Common myeloid progenitor, CD34-positive (primary cell): ENCODE measurements around the gene ANAPC4.

ENCODE experiments used
- CTCF ChIA-PET: fragments of 350-600 bp; sonication (Branson Sonifier 250); formaldehyde crosslinking; loops from one replicate; lab custom pipeline; 2021; ENCODE audit warnings: antibody characterized with exemption; lab: Charles Lee
- POLR2A ChIA-PET: fragments of 350-600 bp; sonication (Branson Sonifier 250); formaldehyde crosslinking; loops from one replicate; lab custom pipeline; 2021; ENCODE audit warnings: antibody characterized with exemption; lab: Charles Lee
- DNase-seq, 3 donors: peaks; one replicate each; pipeline versions ENCODE4 v3.0.0 to v3.0.0-alpha.2; 2013
- H3K27ac ChIP-seq, 2 experiments: 1 replicate in 1 of 2; 2 replicates in 1 of 2; pipeline ENCODE4 v1.7.0; 2013; ENCODE audit warnings: inconsistent platforms in 2 of 2, low read length in 2 of 2, mild to moderate bottlenecking in 2 of 2, low read depth in 1 of 2, moderate library complexity in 1 of 2; ENCODE audit not compliant: severe bottlenecking in 2 of 2, insufficient read depth in 1 of 2, poor library complexity in 1 of 2
- H3K27me3 ChIP-seq, 5 experiments: replicated peaks in 2 of 5; 1 replicate in 3 of 5; 2 replicates in 2 of 5; pipeline versions ENCODE4 v1.6.1 to v1.7.0; 2013; ENCODE audit warnings: low read length in 4 of 5, mild to moderate bottlenecking in 2 of 5, moderate library complexity in 2 of 5, inconsistent platforms in 1 of 5; ENCODE audit not compliant: insufficient read depth in 5 of 5, control insufficient read depth in 4 of 5
- H3K36me3 ChIP-seq, 4 experiments: 1 replicate in 2 of 4; 2 replicates in 2 of 4; pipeline versions ENCODE4 v1.6.1 to v1.7.0; 2013; ENCODE audit warnings: low read length in 3 of 4, control low read depth in 1 of 4, mild to moderate bottlenecking in 1 of 4; ENCODE audit not compliant: control insufficient read depth in 4 of 4, insufficient read depth in 4 of 4
- H3K4me1 ChIP-seq, 4 experiments: 1 replicate in 3 of 4; 2 replicates in 1 of 4; pipeline versions ENCODE4 v1.6.1 to v1.7.1; 2013; ENCODE audit warnings: low read length in 3 of 4, mild to moderate bottlenecking in 3 of 4, control low read depth in 1 of 4, inconsistent platforms in 1 of 4, moderate library complexity in 1 of 4; ENCODE audit not compliant: control insufficient read depth in 4 of 4, insufficient read depth in 4 of 4; ENCODE audit errors: control extremely low read depth in 1 of 4
- H3K4me3 ChIP-seq, 7 experiments: 1 replicate in 4 of 7; 2 replicates in 3 of 7; pipeline versions ENCODE4 v1.5.1 to v1.7.0; 2013; ENCODE audit warnings: mild to moderate bottlenecking in 7 of 7, low read length in 6 of 7, moderate library complexity in 6 of 7, inconsistent platforms in 2 of 7, low read depth in 2 of 7, control low read depth in 1 of 7; ENCODE audit not compliant: insufficient read depth in 4 of 7, control insufficient read depth in 1 of 7; ENCODE audit errors: extremely low read depth in 1 of 7
- H3K9me3 ChIP-seq, 5 experiments: 1 replicate in 4 of 5; 2 replicates in 1 of 5; pipeline versions ENCODE4 v1.6.1 to v1.7.1; 2013; ENCODE audit warnings: low read length in 4 of 5, mild to moderate bottlenecking in 2 of 5, inconsistent platforms in 1 of 5, low read depth in 1 of 5, moderate library complexity in 1 of 5; ENCODE audit not compliant: control insufficient read depth in 4 of 5, insufficient read depth in 2 of 5; ENCODE audit errors: control extremely low read depth in 1 of 5
- WGBS: methylation state at CpG from one replicate; pipeline ENCODE4 v1.1.5; 2013; ENCODE audit not compliant: insufficient coverage; 5-methylcytosine and 5-hydroxymethylcytosine counted together

The ANAPC4 gene

DNA sequence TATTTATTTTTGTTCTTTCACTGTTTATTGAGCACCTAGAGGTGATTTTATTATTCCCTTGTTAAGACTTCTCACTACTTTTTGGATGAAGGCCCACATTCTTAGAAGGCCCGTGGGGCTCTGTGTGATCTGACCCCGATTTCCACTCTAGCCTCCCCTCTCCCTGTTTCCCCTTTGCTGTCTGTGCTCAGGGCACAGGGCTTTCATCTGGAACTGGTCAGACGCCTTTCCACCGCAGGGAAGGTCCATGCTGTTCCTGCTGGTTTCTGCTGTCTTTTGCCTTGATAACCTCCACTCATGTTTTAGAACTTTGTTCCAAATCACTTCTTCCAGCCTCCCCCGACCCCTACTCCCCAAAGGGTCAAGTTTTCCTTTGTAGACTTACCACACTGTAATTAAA is 31.3 kb upstream of the ANAPC4 start:
- peaks cover 0 to 6% (median 2%) of the 10 kb centered on the region in 4 experiments for H3K36me3 ChIP-seq
- H3K4me1 ChIP-seq, result peaks cover 0 to 7% (median 0%) of the 10 kb centered on the region in 4 experiments
- ChIA-PET CTCF (interaction anchor here (1.1 to 1.8 kb wide), 3 partner anchors 14 to 26 kb away, joined by 3 to 6 read pairs (median 3); no protein-coding TSS in a partner anchor), POLR2A (no interaction called here)
- H3K27me3 ChIP-seq, result no peaks in the 10 kb centered on the region
- no peak for DNase-seq
- no peak overlapping the region for H3K27ac ChIP-seq
- WGBS, result 100% methylated on average over 5 of the region's 5 CpGs
- no peak overlapping the region for H3K4me3 ChIP-seq
- no peaks in the 10 kb centered on the region for H3K9me3 ChIP-seq

DNA sequence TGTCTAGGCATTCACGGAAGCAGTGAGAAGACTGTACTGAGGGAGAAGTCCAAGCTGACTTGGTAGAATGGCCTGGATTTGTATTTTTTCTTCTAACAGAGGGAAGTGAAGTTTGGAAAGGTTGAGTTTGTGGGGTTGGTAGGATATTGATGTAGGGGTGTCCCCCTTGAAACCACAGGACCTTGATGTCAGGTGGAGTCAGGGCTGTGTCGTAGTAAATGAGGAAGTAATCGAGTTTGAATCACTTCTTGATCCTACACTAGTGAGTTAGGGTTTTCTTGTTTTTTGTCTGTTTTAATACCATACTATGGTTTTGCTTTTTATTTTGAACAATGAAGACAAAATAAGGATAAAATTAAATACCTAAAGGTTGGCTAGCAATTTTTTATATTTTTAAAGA is 30.1 kb upstream of the ANAPC4 start:
- no peaks in the 10 kb centered on the region for H3K9me3 ChIP-seq
- no peak overlapping the region for H3K27ac ChIP-seq
- peak in 2 of 3 donors; percentile 49 to 56 for DNase-seq
- CTCF ChIA-PET, result interaction anchor here (1.0 to 1.8 kb wide), 4 partner anchors 10 to 35 kb away, joined by 3 to 6 read pairs (median 3); no protein-coding TSS in a partner anchor
- peaks cover 0 to 7% (median 0%) of the 10 kb centered on the region in 4 experiments for H3K4me1 ChIP-seq
- POLR2A ChIA-PET, result no interaction called here
- peaks cover 0 to 5% (median 1%) of the 10 kb centered on the region in 4 experiments for H3K36me3 ChIP-seq
- H3K4me3 ChIP-seq, result no peak overlapping the region
- WGBS, result 90% methylated on average over 1 of the region's 3 CpGs
- H3K27me3 ChIP-seq, result no peaks in the 10 kb centered on the region

DNA sequence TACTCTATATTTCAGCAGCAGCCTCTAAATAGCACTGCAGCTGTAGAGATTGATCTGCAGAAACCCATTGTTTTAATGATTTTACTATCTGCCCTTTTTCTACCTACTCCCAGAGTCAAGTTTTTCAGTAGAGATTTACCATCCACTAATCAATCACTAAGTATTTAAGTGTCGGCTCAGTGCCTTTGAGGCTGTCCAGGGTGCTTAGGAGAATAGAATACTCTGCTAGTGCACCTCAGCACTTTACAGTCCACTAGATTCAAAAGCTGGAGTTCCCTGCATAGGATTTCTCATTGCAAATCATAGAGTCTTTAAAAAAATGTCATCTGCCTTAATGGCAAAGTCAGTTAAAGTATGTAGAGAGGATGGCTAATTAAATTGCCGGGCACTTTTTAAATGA is 29.6 kb upstream of the ANAPC4 start:
- ChIA-PET CTCF (interaction anchor here (0.8 to 1.8 kb wide), 3 partner anchors 10 to 35 kb away, joined by 3 to 6 read pairs (median 3); no protein-coding TSS in a partner anchor), POLR2A (no interaction called here)
- no peaks in the 10 kb centered on the region for H3K27me3 ChIP-seq
- no peak overlapping the region for H3K4me3 ChIP-seq
- H3K9me3 ChIP-seq, result no peaks in the 10 kb centered on the region
- WGBS, result 100% methylated on average over 1 of the region's 2 CpGs
- DNase-seq, result no peak
- no peak overlapping the region for H3K27ac ChIP-seq
- peaks cover 0 to 7% (median 0%) of the 10 kb centered on the region in 4 experiments for H3K4me1 ChIP-seq
- H3K36me3 ChIP-seq, result peaks cover 0 to 5% (median 1%) of the 10 kb centered on the region in 4 experiments

DNA sequence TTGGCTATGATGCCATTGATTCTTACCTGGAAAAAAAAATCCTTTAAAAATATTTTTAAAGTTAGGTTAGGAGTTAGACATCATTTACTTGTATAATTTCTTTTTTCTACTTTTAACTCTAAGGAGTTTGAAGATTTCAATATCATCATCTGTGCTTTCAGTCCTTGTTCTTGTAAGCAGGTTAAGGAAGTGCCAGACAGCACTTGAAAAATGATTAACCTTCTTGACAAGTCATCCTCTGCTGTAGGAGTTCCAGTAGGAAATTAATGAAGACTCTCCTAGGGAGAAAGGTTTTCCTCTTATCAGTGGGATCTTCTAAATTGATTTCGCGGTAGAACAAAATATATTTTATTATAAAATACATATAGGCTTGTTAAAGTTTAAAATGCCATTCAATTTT is 29.1 kb upstream of the ANAPC4 start:
- Histone ChIP-seq H3K27ac (no peak overlapping the region), H3K27me3 (no peaks in the 10 kb centered on the region), H3K9me3 (no peaks in the 10 kb centered on the region), H3K4me3 (no peak overlapping the region), H3K36me3 (peaks cover 0 to 5% (median 1%) of the 10 kb centered on the region in 4 experiments), H3K4me1 (peaks cover 0 to 7% (median 0%) of the 10 kb centered on the region in 4 experiments)
- CTCF ChIA-PET, result interaction anchor here (0.7 to 1.0 kb wide), 4 partner anchors 9 to 35 kb away, joined by 3 to 4 read pairs (median 4); partner anchors contain the start of gene ZCCHC4
- no CpG with 5 or more reads among the region's 2 CpGs for WGBS
- DNase-seq, result no peak
- POLR2A ChIA-PET, result interaction anchor here (1.4 kb wide), 1 partner anchor 25 kb away, joined by 4 read pairs; no protein-coding TSS in a partner anchor

DNA sequence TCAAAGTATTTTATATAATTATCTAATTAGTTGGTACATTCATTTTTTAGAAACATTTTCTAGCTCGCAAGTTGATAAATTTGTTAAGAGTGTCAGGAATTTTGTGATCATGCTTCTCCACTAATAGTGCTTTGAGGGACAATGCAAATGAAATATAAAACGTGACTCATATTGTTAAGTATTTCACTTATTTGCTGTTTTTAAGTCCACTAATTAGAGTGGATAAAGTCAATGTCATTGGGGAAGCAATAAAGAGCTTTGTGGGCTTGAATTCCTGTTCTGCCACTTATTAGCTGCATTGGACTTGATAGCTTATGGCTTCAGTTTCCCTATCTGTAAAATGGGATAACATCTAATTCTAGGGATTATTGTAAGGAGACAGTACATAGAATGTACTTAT is 26.5 kb upstream of the ANAPC4 start:
- no peak overlapping the region for H3K27ac ChIP-seq
- no peak overlapping the region for H3K4me3 ChIP-seq
- ChIA-PET CTCF (interaction anchor here (1.0 to 1.6 kb wide), 3 partner anchors 17 to 171 kb away, joined by 3 read pairs; no protein-coding TSS in a partner anchor), POLR2A (interaction anchor here (0.6 kb wide), 1 partner anchor 8 kb away, joined by 4 read pairs; no protein-coding TSS in a partner anchor)
- H3K36me3 ChIP-seq, result peaks cover 0 to 11% (median 1%) of the 10 kb centered on the region in 4 experiments
- no peaks in the 10 kb centered on the region for H3K9me3 ChIP-seq
- no peaks in the 10 kb centered on the region for H3K27me3 ChIP-seq
- WGBS, result no CpG with 5 or more reads among the region's 2 CpGs
- peaks cover 0 to 7% (median 0%) of the 10 kb centered on the region in 4 experiments for H3K4me1 ChIP-seq
- DNase-seq, result no peak

DNA sequence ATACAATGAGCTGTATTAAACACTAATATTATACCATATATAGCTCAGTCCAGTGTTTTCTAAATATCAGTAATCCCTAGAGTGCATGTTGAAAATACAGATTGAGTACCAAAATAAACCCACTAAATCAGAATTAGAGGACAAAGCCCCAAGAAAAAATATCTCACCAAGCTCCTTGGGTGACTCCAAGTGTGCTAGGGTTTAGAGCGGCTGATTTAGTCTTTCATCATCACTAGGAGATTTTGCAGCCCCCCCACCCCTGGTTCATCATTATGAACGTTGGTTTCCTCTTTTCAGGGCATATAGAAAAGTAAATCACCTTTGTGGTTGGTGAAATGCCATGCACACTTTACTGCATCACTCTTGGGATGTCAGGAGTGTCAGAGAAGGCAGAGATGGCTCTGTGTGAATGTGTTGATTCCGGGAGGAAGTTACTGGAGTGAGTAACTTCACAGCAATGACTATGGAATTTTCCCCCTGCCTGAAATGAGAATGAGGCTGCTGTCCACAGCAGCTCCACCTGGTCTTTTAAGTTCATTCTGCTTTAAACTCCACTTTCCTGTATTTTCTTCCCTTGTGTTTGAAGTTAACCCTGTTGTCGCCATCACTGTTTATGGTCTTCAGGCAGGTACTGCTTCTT is 25.2 kb upstream of the ANAPC4 start:
- Histone ChIP-seq H3K27me3 (no peaks in the 10 kb centered on the region), H3K4me1 (peaks cover 0 to 3% (median 0%) of the 10 kb centered on the region in 4 experiments), H3K27ac (no peak overlapping the region), H3K4me3 (no peak overlapping the region), H3K36me3 (peaks cover 0 to 15% (median 2%) of the 10 kb centered on the region in 4 experiments), H3K9me3 (no peaks in the 10 kb centered on the region)
- POLR2A ChIA-PET, result no interaction called here
- CTCF ChIA-PET, result interaction anchor here (0.6 to 1.6 kb wide), 6 partner anchors 10 to 851 kb away, joined by 3 to 5 read pairs (median 3); no protein-coding TSS in a partner anchor
- 90% methylated on average over 2 of the region's 4 CpGs for WGBS
- no peak for DNase-seq

DNA sequence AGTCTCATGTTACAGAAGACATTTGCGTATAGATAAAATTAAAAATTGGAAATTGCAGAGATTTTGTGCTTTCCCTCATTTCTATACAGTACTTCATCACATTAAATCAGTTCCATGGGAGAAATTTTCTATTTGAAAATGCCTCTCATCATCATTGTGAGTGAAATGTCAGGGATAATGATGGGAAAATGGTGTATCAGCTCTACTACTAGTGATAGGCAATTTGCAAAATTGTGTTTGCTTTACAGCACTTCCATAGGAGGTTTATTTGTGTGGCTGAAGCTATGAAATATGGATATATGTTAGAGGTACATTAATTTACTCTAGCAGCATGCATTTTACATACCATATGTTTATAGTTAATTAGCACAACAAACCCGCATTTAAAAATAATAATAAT is 21.0 kb upstream of the ANAPC4 start:
- Histone ChIP-seq H3K27ac (no peak overlapping the region), H3K4me3 (no peak overlapping the region), H3K4me1 (no peaks in the 10 kb centered on the region), H3K27me3 (no peaks in the 10 kb centered on the region), H3K9me3 (peaks cover 0 to 1% (median 0%) of the 10 kb centered on the region in 5 experiments), H3K36me3 (peaks cover 6 to 21% (median 9%) of the 10 kb centered on the region in 4 experiments)
- no CpG with 5 or more reads among the region's 2 CpGs for WGBS
- POLR2A ChIA-PET, result no interaction called here
- DNase-seq, result no peak
- CTCF ChIA-PET, result interaction anchor here (1.0 to 4.6 kb wide), 2 partner anchors 11 to 44 kb away, joined by 4 to 30 read pairs; partner anchors contain the start of gene ZCCHC4
